ENCODE results near the gene ZNF738. TPM values are rescaled to one million over a fixed set of nuclear protein-coding genes. Genes with fewer than 3 reads are reported as not detected.

Gene ZNF738
- total and polyA plus RNA-seq, 2 donors (not counting 3 experiments of a cell fraction or from before 2014, with no cell fraction given) = 10.1 to 14.8 TPM

GRCh38 chr19:21314676-21315075, 44.1 kb upstream of the ZNF738 start:
- TF ChIP-seq EZH2 (IDR thresholded peaks at IDR 0.05; ENCODE audit: borderline replicate concordance, low read depth, low read length, severe bottlenecking) (no peak), POLR2AphosphoS5 (IDR thresholded peaks at IDR 0.05; ENCODE audit: insufficient read depth, low read depth, low read length) (no peak), MYC (IDR thresholded peaks at IDR 0.05; ENCODE audit: low read depth, low read length) (no peak), GATA2 (IDR thresholded peaks at IDR 0.05; ENCODE audit: insufficient read depth, insufficient read length, low read depth, low read length) (no peak), JUN (IDR thresholded peaks at IDR 0.05; ENCODE audit: borderline replicate concordance, insufficient read depth, insufficient read length, low read depth) (peak; percentile 18)
- Histone ChIP-seq H3K4me1 (ENCODE audit: control insufficient read depth, extremely low read depth, insufficient read depth, low read length) (no peaks in the 10 kb centered on the region), H3K36me3 (ENCODE audit: control insufficient read depth in 2 of 2, extremely low read depth in 1 of 2, insufficient read depth in 2 of 2, low read length in 2 of 2) (no peaks in the 10 kb centered on the region), H3K9me3 (replicated peaks; ENCODE audit: control insufficient read depth, insufficient read depth, low read length) (no peaks in the 10 kb centered on the region), H3K4me2 (ENCODE audit: insufficient read depth, low read length) (no peak overlapping the region), H3K4me3 (replicated peaks in 1 of 3; ENCODE audit: insufficient read depth in 1 of 3, low read depth in 1 of 3, low read length in 3 of 3) (no peak overlapping the region), H3K9me1 (replicated peaks; ENCODE audit: control insufficient read depth, extremely low read depth, insufficient read depth, low read length) (no peaks in the 10 kb centered on the region), H3K79me2 (ENCODE audit: control insufficient read depth, insufficient read depth, low read length) (peaks cover 32% of the 10 kb centered on the region), H3K27ac (ENCODE audit: insufficient read depth, low read depth, low read length) (no peak overlapping the region), H4K20me1 (replicated peaks; ENCODE audit: control insufficient read depth, extremely low read depth, insufficient read depth, low read length) (no peaks in the 10 kb centered on the region), H3K9ac (replicated peaks; ENCODE audit: extremely low read depth, insufficient read depth, low read length) (no peak overlapping the region), H2AFZ (ENCODE audit: low read depth, low read length) (no peak overlapping the region), H3K27me3 (ENCODE audit: control insufficient read depth in 2 of 2, insufficient read depth in 2 of 2, low read length in 2 of 2) (no peaks in the 10 kb centered on the region)
- dilution Hi-C loops (cut with MboI; ENCODE audit: extremely low pct_ligation_motif_present, low sequenced_read_pairs) = no loop called here
- BruUV-seq (replicated peaks) = no TSS peak
- intact Hi-C loops (cut with micrococcal nuclease) = no loop called here
- ChIA-PET CTCF (interaction anchor here (1.1 kb wide), 1 partner anchor 14 kb away, joined by 4 read pairs; the partner anchor contains the start of gene ZNF708), POLR2A (interaction anchor here (0.9 kb wide), 1 partner anchor 15 kb away, joined by 3 read pairs; the partner anchor contains the start of gene ZNF708)
- FAIRE-seq (no peak), DNase-seq (ENCODE audit: low read depth, low spot score) (peak; percentile 17)

GRCh38 chr19:21317821-21318220, 41.0 kb upstream of the ZNF738 start:
- peaks cover 34% of the 10 kb centered on the region for H3K79me2 ChIP-seq (ENCODE audit: control insufficient read depth, insufficient read depth, low read length)
- H3K27me3 ChIP-seq (ENCODE audit: control insufficient read depth in 2 of 2, insufficient read depth in 2 of 2, low read length in 2 of 2) = no peaks in the 10 kb centered on the region
- no peak overlapping the region for H3K9ac ChIP-seq (replicated peaks; ENCODE audit: extremely low read depth, insufficient read depth, low read length)
- no peak overlapping the region for H3K27ac ChIP-seq (ENCODE audit: insufficient read depth, low read depth, low read length)
- no peaks in the 10 kb centered on the region for H3K9me3 ChIP-seq (replicated peaks; ENCODE audit: control insufficient read depth, insufficient read depth, low read length)
- no peaks in the 10 kb centered on the region for H3K36me3 ChIP-seq (ENCODE audit: control insufficient read depth in 2 of 2, extremely low read depth in 1 of 2, insufficient read depth in 2 of 2, low read length in 2 of 2)
- H3K4me2 ChIP-seq (ENCODE audit: insufficient read depth, low read length) = no peak overlapping the region
- FAIRE-seq (no peak), DNase-seq (ENCODE audit: low read depth, low spot score) (no peak)
- dilution Hi-C loops (cut with MboI; ENCODE audit: extremely low pct_ligation_motif_present, low sequenced_read_pairs) = no loop called here
- H3K9me1 ChIP-seq (replicated peaks; ENCODE audit: control insufficient read depth, extremely low read depth, insufficient read depth, low read length) = no peaks in the 10 kb centered on the region
- intact Hi-C loops (cut with micrococcal nuclease) = no loop called here
- BruUV-seq (replicated peaks) = no TSS peak
- POLR2A ChIA-PET = interaction anchor here (1.0 kb wide), 1 partner anchor 11 kb away, joined by 5 read pairs; the partner anchor contains the start of gene ZNF708
- H3K4me3 ChIP-seq (replicated peaks in 1 of 3; ENCODE audit: insufficient read depth in 1 of 3, low read depth in 1 of 3, low read length in 3 of 3) = no peak overlapping the region
- TF ChIP-seq GATA2 (IDR thresholded peaks at IDR 0.05; ENCODE audit: insufficient read depth, insufficient read length, low read depth, low read length) (no peak), MYC (IDR thresholded peaks at IDR 0.05; ENCODE audit: low read depth, low read length) (no peak), JUN (IDR thresholded peaks at IDR 0.05; ENCODE audit: borderline replicate concordance, insufficient read depth, insufficient read length, low read depth) (no peak), POLR2AphosphoS5 (IDR thresholded peaks at IDR 0.05; ENCODE audit: insufficient read depth, low read depth, low read length) (no peak), MAX (IDR thresholded peaks at IDR 0.05; ENCODE audit: insufficient read depth, insufficient read length) (no peak), FOS (IDR thresholded peaks at IDR 0.05; ENCODE audit: borderline replicate concordance, insufficient read depth, low read length) (no peak), EZH2 (IDR thresholded peaks at IDR 0.05; ENCODE audit: borderline replicate concordance, low read depth, low read length, severe bottlenecking) (no peak), POLR2A (IDR thresholded peaks at IDR 0.05; ENCODE audit: low read depth, low read length) (no peak), CTCF (IDR thresholded peaks at IDR 0.05; ENCODE audit: extremely low read depth in 1 of 2, insufficient read depth in 1 of 2, low read depth in 1 of 2, low read length in 2 of 2) (no peak)
- no peak overlapping the region for H2AFZ ChIP-seq (ENCODE audit: low read depth, low read length)
- CTCF ChIA-PET = interaction anchor here (1.3 kb wide), 1 partner anchor 11 kb away, joined by 5 read pairs; the partner anchor contains the start of gene ZNF708
- H4K20me1 ChIP-seq (replicated peaks; ENCODE audit: control insufficient read depth, extremely low read depth, insufficient read depth, low read length) = no peaks in the 10 kb centered on the region
- no peaks in the 10 kb centered on the region for H3K4me1 ChIP-seq (ENCODE audit: control insufficient read depth, extremely low read depth, insufficient read depth, low read length)
